GM18505 (cell line): ENCODE data around the gene CEACAM7.
"Not testable (repeated sequence)": the region's sequence is repeated elsewhere in the genome, so short reads cannot be mapped to it uniquely, and the experiment has no call there.

Experiments
- ATAC-seq: cut with Tn5 transposase; IDR thresholded peaks from one replicate; pipeline ENCODE4 v1.9.1; 2021; ENCODE audit not compliant: unreplicated experiment
- POLR2A ChIP-seq: IDR thresholded peaks from 4 replicates; pipeline ENCODE4 v1.6.1; 2011; ENCODE audit warnings: borderline replicate concordance; ENCODE audit not compliant: insufficient read depth, insufficient read length; ENCODE audit errors: extremely low read depth

CEACAM7 gene

DNA sequence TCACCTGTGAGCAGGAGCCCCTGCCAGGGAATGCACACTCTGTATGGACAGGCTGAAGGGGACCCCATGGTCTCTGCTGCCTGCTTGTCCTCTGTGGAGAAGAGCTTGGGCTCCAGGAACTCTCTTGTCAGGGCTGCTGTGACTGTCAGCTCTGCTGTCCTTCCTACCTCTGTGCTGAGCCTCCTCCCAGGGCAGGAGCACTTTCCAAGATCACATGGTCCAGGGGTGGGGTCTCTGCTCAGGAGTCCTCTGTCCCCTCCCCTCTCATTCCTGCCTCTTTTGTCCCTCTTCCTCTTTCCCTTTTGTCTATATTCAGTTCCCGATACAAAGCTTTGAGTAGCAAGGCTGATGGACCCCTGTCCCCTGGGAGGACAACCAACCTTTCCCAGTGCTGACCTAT lies at the start of gene CEACAM7:
TSS of gene CEACAM7 (minus strand) at position 173 of the 400 bp plus-strand sequence. CDS start at position 68, 105 bp downstream.
- no peak for ATAC-seq
- no peak for TF ChIP-seq POLR2A

DNA sequence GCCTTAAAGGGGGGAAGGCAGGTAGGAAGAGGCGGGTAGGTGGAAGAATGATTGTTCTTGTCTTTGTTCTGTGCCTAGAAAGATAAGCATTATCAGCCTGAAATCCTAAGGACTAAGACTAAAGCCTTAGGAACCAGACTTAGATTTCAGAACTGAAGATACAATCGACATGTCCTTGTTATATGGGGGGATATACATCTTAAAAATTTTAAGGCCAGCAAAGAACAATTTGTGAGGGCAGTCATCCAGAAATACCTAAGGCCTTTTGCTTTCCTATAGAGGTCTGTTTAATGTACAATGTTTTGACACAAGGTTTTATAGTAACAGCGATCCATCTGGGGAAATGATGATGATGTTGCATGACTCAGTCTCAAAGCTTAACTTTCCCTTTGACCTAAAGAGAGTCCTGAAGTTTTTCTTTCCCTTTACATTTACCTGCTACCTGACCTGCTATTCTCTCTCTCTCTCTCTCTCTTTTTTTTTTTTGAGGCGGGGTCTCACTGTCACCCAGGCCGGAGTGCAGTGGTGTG lies 47.1 kb upstream of the CEACAM7 start:
- no peak for ATAC-seq
- no peak for TF ChIP-seq POLR2A

DNA sequence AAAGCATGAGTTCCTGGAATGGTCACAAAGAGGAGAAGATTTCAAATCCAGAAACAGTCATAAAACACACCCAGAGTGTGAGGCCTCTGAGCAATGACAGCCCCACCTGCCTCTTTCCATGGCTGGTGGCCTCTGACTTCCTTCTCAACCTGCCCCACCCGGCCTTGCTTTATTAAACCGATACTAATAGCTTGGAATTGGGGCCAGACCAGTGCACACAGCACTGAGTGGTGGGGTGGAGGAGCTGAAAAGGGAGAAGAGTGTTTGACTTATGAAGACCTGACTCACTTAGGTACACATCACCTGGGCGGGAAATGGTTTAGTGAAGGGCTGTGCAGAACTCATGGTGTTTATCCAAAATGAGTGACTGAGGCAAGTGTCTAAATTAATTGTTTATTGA lies 46.5 kb upstream of the CEACAM7 start:
- no peak for ATAC-seq
- TF ChIP-seq POLR2A = no peak

DNA sequence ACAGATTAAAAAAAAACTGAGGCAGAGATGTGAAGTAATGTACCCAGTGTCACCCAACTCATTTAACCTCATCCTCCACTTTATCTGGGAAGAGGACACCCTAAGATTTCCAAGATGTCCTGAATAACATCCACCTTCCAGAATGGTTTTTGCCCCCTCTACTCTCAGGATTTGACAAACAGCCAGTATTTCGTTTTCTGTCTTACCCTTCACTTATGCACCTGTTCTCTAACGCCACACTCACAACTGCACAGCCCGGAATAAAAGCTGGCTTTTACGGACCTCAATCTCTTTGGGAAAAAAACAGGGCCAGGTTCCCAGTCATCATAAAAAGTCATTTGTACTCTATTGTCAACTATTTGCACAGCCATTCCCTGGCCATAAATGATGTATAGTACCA lies 46.1 kb upstream of the CEACAM7 start:
- no peak for TF ChIP-seq POLR2A
- no peak for ATAC-seq

DNA sequence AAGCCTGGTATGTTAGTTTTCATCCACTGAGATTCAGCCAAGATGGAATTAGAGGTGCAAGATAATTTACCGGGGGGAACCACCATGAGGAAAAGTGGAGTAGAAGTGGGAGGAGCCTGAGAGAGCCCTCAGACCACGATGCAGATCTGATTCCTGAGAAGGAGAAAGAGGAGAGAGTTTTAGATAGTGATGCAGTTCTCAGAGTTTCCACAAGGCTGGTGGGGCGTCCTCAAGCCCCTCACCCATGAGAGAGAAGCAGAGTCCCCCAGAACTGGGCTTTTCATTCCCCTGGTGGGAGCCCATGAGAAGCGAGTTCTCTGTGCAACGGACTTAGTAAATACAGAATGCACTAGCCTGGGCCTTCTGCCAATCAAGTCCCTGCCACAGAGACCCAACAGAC lies 38.4 kb upstream of the CEACAM7 start:
- TF ChIP-seq POLR2A = no peak
- ATAC-seq = no peak

DNA sequence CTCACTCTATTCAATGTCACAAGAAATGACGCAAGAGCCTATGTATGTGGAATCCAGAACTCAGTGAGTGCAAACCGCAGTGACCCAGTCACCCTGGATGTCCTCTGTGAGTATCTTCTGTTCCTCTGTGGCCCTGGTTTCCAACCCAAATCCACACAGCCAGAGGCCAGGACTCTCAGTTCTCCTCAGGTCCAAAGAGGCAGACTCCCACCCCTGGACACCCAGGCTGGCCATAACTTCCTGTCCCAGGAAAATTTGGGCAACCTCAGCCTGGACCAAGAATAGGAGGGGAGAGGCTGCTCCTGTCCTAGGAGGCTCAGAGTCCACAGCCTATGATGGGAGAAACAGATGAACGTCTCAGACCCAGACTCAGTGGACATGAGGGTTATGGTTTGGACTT lies 32.0 kb upstream of the CEACAM7 start:
- ATAC-seq = no peak
- TF ChIP-seq POLR2A = no peak

DNA sequence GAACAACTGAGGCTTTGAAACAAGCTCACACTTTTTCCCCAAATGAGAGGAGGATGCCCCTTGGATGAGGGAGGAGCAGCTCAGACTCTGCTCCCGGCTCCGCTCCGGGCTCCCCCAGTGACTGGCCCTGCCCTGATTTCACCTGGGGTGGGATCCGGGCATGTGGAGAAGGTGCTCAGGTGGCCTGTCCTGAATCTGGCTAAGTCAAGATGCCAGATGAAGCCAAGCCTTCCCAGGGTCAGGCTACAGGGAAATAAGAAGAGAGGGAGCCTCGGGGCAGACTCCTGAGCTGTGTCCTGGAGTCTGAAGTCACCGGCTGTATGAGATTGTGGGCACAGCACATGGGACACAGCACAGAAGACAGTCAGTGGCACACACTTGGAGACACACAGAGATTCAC lies 30.7 kb upstream of the CEACAM7 start:
- ATAC-seq = no peak
- no peak for TF ChIP-seq POLR2A

DNA sequence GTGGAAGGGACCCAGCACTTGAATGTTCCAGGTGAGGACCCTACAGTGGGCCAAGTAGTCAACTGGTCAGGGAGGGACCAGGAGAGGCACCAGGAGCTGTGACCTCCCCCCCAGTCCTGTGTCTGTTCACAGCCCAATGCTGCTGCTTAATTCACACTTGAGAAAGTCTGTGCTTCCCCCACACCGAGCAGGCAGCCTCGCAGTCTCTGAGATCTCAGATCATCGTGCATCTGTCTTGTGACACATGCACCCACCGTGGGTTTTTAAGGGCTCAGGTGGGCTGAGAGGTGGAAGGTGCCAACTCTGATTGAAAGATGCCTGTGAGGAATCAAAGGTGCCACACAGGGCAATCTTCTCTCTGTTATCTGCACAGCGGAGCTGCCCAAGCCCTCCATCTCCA lies 26.5 kb upstream of the CEACAM7 start:
- ATAC-seq = no peak
- TF ChIP-seq POLR2A = no peak

DNA sequence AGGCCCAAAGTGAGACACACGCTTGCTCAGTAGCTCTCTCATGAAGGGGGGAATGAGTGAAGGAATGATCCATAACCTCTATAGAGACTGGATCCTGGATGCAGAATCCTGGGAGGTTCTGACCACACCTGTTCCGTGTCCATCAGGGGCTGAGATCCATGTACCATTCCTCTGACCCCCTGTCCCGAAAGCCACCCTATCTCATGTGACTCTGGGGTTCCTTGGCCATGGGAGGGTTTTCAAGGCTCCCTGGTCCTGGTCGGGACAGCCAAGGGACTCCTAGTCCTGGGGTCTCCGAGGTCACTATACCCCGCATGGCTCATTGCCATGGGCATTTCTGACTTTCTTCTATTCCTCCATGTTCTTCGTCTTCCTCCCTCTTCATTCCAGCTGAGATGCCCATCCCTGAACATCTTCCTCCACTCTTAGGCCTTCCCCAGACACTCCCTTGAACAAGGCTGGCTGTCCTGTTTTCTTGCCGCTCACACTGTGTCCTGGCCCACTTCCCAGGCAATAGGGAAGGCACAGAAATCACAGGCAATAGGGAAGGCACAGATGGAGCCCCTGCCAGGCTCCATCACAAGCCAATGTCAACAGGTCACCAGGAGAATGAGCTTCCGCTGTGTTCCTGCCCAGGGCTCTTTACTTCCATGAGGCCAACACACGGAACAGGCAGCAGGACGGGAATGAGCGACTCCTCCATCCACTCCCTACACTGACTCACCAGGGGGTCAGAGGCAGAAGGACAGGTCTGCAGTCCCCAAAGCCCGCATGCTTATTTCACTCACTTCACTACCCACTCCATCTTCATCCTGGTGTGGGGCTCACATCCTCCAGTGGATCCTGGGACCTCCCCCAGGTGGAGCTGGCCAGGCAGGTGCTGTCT lies 23.5 kb upstream of the CEACAM7 start:
- ATAC-seq = no peak
- no peak for TF ChIP-seq POLR2A

DNA sequence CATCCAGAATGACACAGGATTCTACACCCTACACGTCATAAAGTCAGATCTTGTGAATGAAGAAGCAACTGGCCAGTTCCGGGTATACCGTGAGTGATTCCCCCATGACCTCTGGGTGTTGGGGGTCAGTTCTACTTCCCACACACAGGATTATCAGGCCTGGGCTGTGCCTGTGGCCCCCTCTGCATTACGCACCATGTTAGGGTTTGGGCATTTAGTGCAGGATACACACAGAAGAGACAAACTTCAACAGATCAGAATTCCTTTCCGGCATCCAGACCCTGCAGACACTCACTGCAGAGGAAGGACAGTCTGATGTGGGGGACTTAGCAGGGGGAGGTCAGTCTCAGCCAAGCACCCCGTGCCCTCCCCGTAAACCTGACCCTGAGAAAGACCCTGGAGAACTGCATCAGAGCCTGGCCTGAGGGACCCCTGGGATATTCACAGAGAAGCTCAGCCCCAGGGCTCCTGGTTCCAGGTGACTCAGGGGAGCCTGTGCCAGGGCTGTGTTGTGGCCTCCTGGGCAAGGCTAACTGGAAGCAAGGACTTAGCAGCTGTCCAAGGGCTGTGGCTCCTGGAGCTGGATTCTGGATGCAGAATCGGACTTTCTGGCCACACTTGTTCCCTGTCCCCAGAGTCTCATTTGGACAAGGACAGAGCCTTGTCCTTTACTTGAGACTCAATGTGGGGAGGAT lies 22.0 kb upstream of the CEACAM7 start:
- ATAC-seq = no peak
- no peak for TF ChIP-seq POLR2A

DNA sequence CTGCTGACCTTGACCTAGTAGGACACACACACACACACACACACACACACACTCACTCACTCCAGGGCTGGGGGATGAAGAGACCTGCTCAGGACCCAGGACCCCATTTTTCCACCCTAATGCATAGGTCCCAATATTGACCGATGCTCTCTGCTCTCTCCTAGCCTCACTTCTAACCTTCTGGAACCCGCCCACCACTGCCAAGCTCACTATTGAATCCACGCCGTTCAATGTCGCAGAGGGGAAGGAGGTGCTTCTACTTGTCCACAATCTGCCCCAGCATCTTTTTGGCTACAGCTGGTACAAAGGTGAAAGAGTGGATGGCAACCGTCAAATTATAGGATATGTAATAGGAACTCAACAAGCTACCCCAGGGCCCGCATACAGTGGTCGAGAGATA lies 21.4 kb upstream of the CEACAM7 start:
- ATAC-seq = not testable (repeated sequence)

DNA sequence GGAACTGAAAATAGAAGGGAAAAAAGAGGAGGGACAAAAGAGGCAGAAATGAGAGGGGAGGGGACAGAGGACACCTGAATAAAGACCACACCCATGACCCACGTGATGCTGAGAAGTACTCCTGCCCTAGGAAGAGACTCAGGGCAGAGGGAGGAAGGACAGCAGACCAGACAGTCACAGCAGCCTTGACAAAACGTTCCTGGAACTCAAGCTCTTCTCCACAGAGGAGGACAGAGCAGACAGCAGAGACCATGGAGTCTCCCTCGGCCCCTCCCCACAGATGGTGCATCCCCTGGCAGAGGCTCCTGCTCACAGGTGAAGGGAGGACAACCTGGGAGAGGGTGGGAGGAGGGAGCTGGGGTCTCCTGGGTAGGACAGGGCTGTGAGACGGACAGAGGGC lies 20.4 kb upstream of the CEACAM7 start, which contains the start of gene CEACAM5:
TSS of gene CEACAM5 (plus strand) at position 146 of the 400 bp plus-strand sequence. CDS start at position 252, 106 bp downstream.
- no peak for TF ChIP-seq POLR2A
- ATAC-seq = no peak

DNA sequence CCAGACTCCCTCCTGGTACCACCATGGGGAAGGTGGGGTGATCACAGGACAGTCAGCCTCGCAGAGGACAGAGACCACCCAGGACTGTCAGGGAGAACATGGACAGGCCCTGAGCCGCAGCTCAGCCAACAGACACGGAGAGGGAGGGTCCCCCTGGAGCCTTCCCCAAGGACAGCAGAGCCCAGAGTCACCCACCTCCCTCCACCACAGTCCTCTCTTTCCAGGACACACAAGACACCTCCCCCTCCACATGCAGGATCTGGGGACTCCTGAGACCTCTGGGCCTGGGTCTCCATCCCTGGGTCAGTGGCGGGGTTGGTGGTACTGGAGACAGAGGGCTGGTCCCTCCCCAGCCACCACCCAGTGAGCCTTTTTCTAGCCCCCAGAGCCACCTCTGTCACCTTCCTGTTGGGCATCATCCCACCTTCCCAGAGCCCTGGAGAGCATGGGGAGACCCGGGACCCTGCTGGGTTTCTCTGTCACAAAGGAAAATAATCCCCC lies 19.9 kb upstream of the CEACAM7 start:
- TF ChIP-seq POLR2A = no peak
- ATAC-seq = no peak

DNA sequence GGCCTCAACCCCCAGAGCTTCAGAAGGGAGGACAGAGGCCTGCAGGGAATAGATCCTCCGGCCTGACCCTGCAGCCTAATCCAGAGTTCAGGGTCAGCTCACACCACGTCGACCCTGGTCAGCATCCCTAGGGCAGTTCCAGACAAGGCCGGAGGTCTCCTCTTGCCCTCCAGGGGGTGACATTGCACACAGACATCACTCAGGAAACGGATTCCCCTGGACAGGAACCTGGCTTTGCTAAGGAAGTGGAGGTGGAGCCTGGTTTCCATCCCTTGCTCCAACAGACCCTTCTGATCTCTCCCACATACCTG lies 19.4 kb upstream of the CEACAM7 start:
- no peak for ATAC-seq
- TF ChIP-seq POLR2A = no peak
